Gastroesophageal sphincter (tissue), 3 donors: ENCODE measurements around the gene GABRD.

Experiments
- POLR2AphosphoS5 ChIP-seq: sonication (generic); formaldehyde crosslinking; IDR thresholded peaks from one replicate; pipeline ENCODE4 v1.6.1; 2017; ENCODE audit warnings: antibody characterized with exemption
- TF ChIP-seq, protein P1 (sequence below), 4 experiments: fragments of 200-600 bp in 2 of 4; fragments of 450-650 bp in 2 of 4; sonication (generic) in 1 of 4; IDR thresholded peaks; one replicate each; pipeline ENCODE4 v1.5.1; 2017 to 2019; ENCODE audit warnings: antibody characterized with exemption in 4 of 4, mild to moderate bottlenecking in 2 of 4, moderate library complexity in 2 of 4

DNA sequence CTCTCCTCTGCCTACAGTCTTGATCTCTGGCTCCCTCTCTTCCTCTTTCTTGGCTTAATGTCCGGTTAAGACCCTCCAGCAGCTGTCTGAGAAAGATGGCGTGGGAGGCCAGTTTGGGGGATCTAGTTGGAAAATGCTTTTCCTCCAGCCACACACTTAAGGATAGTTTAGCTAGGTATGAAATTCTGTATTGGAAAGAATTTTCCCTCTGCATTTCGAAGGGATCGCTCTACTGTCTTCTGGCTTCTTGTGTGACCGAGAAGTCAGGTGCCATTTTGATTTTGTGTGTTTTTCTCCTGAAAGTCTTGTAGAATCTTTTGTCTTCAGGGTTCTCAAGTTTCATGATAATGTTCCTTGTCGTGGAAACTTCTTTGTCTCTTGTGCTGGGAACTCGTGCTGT, 59.0 kb downstream of the GABRD start:
- TF ChIP-seq, protein P1, sequence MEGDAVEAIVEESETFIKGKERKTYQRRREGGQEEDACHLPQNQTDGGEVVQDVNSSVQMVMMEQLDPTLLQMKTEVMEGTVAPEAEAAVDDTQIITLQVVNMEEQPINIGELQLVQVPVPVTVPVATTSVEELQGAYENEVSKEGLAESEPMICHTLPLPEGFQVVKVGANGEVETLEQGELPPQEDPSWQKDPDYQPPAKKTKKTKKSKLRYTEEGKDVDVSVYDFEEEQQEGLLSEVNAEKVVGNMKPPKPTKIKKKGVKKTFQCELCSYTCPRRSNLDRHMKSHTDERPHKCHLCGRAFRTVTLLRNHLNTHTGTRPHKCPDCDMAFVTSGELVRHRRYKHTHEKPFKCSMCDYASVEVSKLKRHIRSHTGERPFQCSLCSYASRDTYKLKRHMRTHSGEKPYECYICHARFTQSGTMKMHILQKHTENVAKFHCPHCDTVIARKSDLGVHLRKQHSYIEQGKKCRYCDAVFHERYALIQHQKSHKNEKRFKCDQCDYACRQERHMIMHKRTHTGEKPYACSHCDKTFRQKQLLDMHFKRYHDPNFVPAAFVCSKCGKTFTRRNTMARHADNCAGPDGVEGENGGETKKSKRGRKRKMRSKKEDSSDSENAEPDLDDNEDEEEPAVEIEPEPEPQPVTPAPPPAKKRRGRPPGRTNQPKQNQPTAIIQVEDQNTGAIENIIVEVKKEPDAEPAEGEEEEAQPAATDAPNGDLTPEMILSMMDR (IDR thresholded peaks at IDR 0.05), result no peak
- no peak for TF ChIP-seq POLR2AphosphoS5
